Thyroid gland (tissue), 4 donors: ENCODE data around the gene SYT1.

Source experiments
- POLR2A ChIP-seq, 2 donors: fragments of 450-650 bp; IDR thresholded peaks; one replicate each; pipeline ENCODE4 v1.6.1; 2017; ENCODE audit warnings: antibody characterized with exemption in 2 of 2, mild to moderate bottlenecking in 2 of 2, moderate library complexity in 1 of 2
- TF ChIP-seq, protein P1 (sequence below), 6 experiments: fragments of 200-600 bp in 3 of 6; fragments of 450-650 bp in 3 of 6; sonication (generic) in 3 of 6; IDR thresholded peaks; one replicate each; pipeline ENCODE4 v1.5.1; 2016 to 2019; ENCODE audit warnings: antibody characterized with exemption in 6 of 6, mild to moderate bottlenecking in 2 of 6, inconsistent platforms in 1 of 6, moderate library complexity in 1 of 6

DNA sequence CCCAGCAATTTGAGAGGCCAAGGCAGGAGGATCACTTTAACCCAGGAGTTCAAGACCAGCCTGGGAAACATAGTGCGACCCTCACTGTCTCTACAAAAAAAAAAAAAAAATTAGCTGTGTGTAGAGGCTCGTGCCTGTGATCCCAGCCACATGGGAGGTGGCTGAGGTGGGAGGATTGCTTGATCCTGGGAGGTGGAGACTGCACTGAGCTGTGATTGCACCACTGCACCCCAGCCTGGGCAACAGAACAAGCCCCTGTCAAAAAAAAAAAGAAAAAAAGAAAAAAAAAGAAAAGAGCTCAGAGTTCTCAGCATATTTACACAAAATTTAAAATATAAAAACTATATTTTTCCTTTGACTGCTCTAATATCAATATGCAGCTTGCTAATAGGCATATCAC lies 260.8 kb downstream of the SYT1 start:
- TF ChIP-seq, protein P1, sequence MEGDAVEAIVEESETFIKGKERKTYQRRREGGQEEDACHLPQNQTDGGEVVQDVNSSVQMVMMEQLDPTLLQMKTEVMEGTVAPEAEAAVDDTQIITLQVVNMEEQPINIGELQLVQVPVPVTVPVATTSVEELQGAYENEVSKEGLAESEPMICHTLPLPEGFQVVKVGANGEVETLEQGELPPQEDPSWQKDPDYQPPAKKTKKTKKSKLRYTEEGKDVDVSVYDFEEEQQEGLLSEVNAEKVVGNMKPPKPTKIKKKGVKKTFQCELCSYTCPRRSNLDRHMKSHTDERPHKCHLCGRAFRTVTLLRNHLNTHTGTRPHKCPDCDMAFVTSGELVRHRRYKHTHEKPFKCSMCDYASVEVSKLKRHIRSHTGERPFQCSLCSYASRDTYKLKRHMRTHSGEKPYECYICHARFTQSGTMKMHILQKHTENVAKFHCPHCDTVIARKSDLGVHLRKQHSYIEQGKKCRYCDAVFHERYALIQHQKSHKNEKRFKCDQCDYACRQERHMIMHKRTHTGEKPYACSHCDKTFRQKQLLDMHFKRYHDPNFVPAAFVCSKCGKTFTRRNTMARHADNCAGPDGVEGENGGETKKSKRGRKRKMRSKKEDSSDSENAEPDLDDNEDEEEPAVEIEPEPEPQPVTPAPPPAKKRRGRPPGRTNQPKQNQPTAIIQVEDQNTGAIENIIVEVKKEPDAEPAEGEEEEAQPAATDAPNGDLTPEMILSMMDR (IDR thresholded peaks at IDR 0.05) = no peak
- TF ChIP-seq POLR2A (IDR thresholded peaks at IDR 0.05) = no peak
